Breast epithelium (tissue), 3 donors: ENCODE results near the gene TTC17.

Experiments
- CTCF ChIP-seq, 3 donors: fragments of 450-650 bp; IDR thresholded peaks; one replicate each; pipeline ENCODE4 v1.5.1; 2016 to 2017; ENCODE audit warnings: antibody characterized with exemption in 3 of 3, mild to moderate bottlenecking in 3 of 3, moderate library complexity in 3 of 3
- POLR2A ChIP-seq: fragments of 450-650 bp; IDR thresholded peaks from one replicate; pipeline ENCODE4 v1.6.1; 2016; ENCODE audit warnings: antibody characterized with exemption, mild to moderate bottlenecking, moderate library complexity

GRCh38 chr11:43382614-43383013 is 23.9 kb downstream of the TTC17 start:
- no peak for TF ChIP-seq POLR2A
- TF ChIP-seq CTCF (IDR thresholded peaks at IDR 0.05), result no peak
